SKM-1 treated with dmso at 0.1 percent for 144 hours (cell line): ENCODE data around the gene ZNF418.

Experiments
- DNase-seq: peaks from one replicate; lab custom pipeline; 2025; ENCODE audit not compliant: unreplicated experiment; lab: John Stamatoyannopoulos, UW

ZNF418 gene

GRCh38 chr19:57934820-57935665 lies at the start of gene ZNF418:
TSS of gene ZNF418 (minus strand) at chr19:57935402. CDS start at chr19:57933822, 1,580 bp downstream.
- DNase-seq, result no peak

GRCh38 chr19:57978586-57979289 lies 43.5 kb upstream of the ZNF418 start:
- DNase-seq, result no peak

- DNase-seq, result no peak
Measured at GRCh38 chr19:57974434-57974833, 39.2 kb upstream of the ZNF418 start, which contains the start of gene C19orf18. TSS of gene C19orf18 (minus strand) at chr19:57974534. CDS start at chr19:57974432, 102 bp downstream.

- no peak for DNase-seq
Measured at GRCh38 chr19:57964761-57965160, 29.6 kb upstream of the ZNF418 start.

GRCh38 chr19:57961785-57962184 lies 26.6 kb upstream of the ZNF418 start:
- no peak for DNase-seq

GRCh38 chr19:57954996-57955395 lies 19.8 kb upstream of the ZNF418 start:
- DNase-seq, result no peak

- no peak for DNase-seq
Measured at GRCh38 chr19:57949702-57950101, 14.5 kb upstream of the ZNF418 start.

- no peak for DNase-seq
Measured at GRCh38 chr19:57949296-57949695, 14.1 kb upstream of the ZNF418 start.

- no peak for DNase-seq
Measured at GRCh38 chr19:57947419-57948134, 12.4 kb upstream of the ZNF418 start, which contains the start of gene ZNF256. TSS of gene ZNF256 (minus strand) at chr19:57947706. CDS start at chr19:57947474, 232 bp downstream.

GRCh38 chr19:57947088-57947418 lies 11.9 kb upstream of the ZNF418 start:
- no peak for DNase-seq

- DNase-seq, result no peak
Measured at GRCh38 chr19:57946316-57946715, 11.1 kb upstream of the ZNF418 start.

- DNase-seq, result no peak
Measured at GRCh38 chr19:57941593-57941992, 6.4 kb upstream of the ZNF418 start.

GRCh38 chr19:57935731-57936130 lies 529 bp upstream of the ZNF418 start:
- no peak for DNase-seq

- no peak for DNase-seq
Measured at GRCh38 chr19:57927587-57927986, 7.6 kb downstream of the ZNF418 start.

GRCh38 chr19:57916168-57916995 lies 18.8 kb downstream of the ZNF418 start, which contains the start of gene ZNF417:
TSS of gene ZNF417 (minus strand) at chr19:57916592. CDS start at chr19:57916411, 181 bp downstream.
- peak; percentile 78 for DNase-seq

- DNase-seq, result no peak
Measured at GRCh38 chr19:57914531-57914930, 20.7 kb downstream of the ZNF418 start.

GRCh38 chr19:57907394-57907793 lies 27.8 kb downstream of the ZNF418 start:
- no peak for DNase-seq

GRCh38 chr19:57905258-57905657 lies 29.9 kb downstream of the ZNF418 start:
- DNase-seq, result no peak

- no peak for DNase-seq
Measured at GRCh38 chr19:57903618-57904184, 31.5 kb downstream of the ZNF418 start.

- no peak for DNase-seq
Measured at GRCh38 chr19:57900311-57900710, 34.9 kb downstream of the ZNF418 start.
